ENCODE data around the gene EN2. TPM values are rescaled to one million over a fixed set of nuclear protein-coding genes. Genes with fewer than 3 reads are reported as not detected.

Gene EN2
- total RNA-seq, 2 donors from 2014 or later: 0.27 TPM; not detected in 1

GRCh38 chr7:155497149-155497901 lies 39.4 kb downstream of the EN2 start:
- no peaks in the 10 kb centered on the region for H3K36me3 ChIP-seq
- DNase-seq (ENCODE audit: low spot score): no peak
- no peak for ATAC-seq (ENCODE audit: insufficient number of reproducible peaks, low FRiP score, low read depth)
- no peak for TF ChIP-seq CTCF (IDR thresholded peaks at IDR 0.05)
- no peak overlapping the region for H3K4me3 ChIP-seq
- H3K4me1 ChIP-seq (ENCODE audit: control insufficient read depth in 1 of 2, low read depth in 2 of 2): no peaks in the 10 kb centered on the region
- H3K27ac ChIP-seq: no peak overlapping the region
- peaks cover 5% of the 10 kb centered on the region for H3K27me3 ChIP-seq (replicated peaks; ENCODE audit: insufficient read depth)
- no peaks in the 10 kb centered on the region for H3K9me3 ChIP-seq

GRCh38 chr7:155505422-155505793 lies 47.5 kb downstream of the EN2 start:
- Histone ChIP-seq H3K9me3 (no peaks in the 10 kb centered on the region), H3K4me1 (ENCODE audit: control insufficient read depth in 1 of 2, low read depth in 2 of 2) (no peaks in the 10 kb centered on the region), H3K4me3 (no peak overlapping the region), H3K27ac (no peak overlapping the region), H3K36me3 (no peaks in the 10 kb centered on the region), H3K27me3 (replicated peaks; ENCODE audit: insufficient read depth) (peaks cover 23% of the 10 kb centered on the region)
- no peak for TF ChIP-seq CTCF (IDR thresholded peaks at IDR 0.05)
- DNase-seq (ENCODE audit: low spot score) (no peak), ATAC-seq (ENCODE audit: insufficient number of reproducible peaks, low FRiP score, low read depth) (no peak)

- H3K4me1 ChIP-seq (ENCODE audit: control insufficient read depth in 1 of 2, low read depth in 2 of 2): no peaks in the 10 kb centered on the region
- DNase-seq (ENCODE audit: low spot score) (no peak), ATAC-seq (ENCODE audit: insufficient number of reproducible peaks, low FRiP score, low read depth) (no peak)
- peaks cover 20% of the 10 kb centered on the region for H3K27me3 ChIP-seq (replicated peaks; ENCODE audit: insufficient read depth)
- TF ChIP-seq CTCF (IDR thresholded peaks at IDR 0.05): no peak
- H3K27ac ChIP-seq: no peak overlapping the region
- no peak overlapping the region for H3K4me3 ChIP-seq
- no peaks in the 10 kb centered on the region for H3K9me3 ChIP-seq
- H3K36me3 ChIP-seq: no peaks in the 10 kb centered on the region
These were observed 49.0 kb downstream of the EN2 start for GRCh38 chr7:155506854-155507337.

GRCh38 chr7:155507576-155507975 lies 49.6 kb downstream of the EN2 start:
- Histone ChIP-seq H3K36me3 (no peaks in the 10 kb centered on the region), H3K4me1 (ENCODE audit: control insufficient read depth in 1 of 2, low read depth in 2 of 2) (no peaks in the 10 kb centered on the region), H3K9me3 (no peaks in the 10 kb centered on the region), H3K27ac (no peak overlapping the region), H3K4me3 (no peak overlapping the region), H3K27me3 (replicated peaks; ENCODE audit: insufficient read depth) (peaks cover 20% of the 10 kb centered on the region)
- no peak for ATAC-seq (ENCODE audit: insufficient number of reproducible peaks, low FRiP score, low read depth)
- no peak for DNase-seq (ENCODE audit: low spot score)
- no peak for TF ChIP-seq CTCF (IDR thresholded peaks at IDR 0.05)

- Histone ChIP-seq H3K4me1 (ENCODE audit: control insufficient read depth in 1 of 2, low read depth in 2 of 2) (no peaks in the 10 kb centered on the region), H3K27me3 (replicated peaks; ENCODE audit: insufficient read depth) (peaks cover 20% of the 10 kb centered on the region), H3K36me3 (no peaks in the 10 kb centered on the region), H3K4me3 (no peak overlapping the region), H3K27ac (no peak overlapping the region), H3K9me3 (no peaks in the 10 kb centered on the region)
- DNase-seq (ENCODE audit: low spot score) (no peak), ATAC-seq (ENCODE audit: insufficient number of reproducible peaks, low FRiP score, low read depth) (no peak)
- TF ChIP-seq CTCF (IDR thresholded peaks at IDR 0.05): no peak
These were observed 50.7 kb downstream of the EN2 start for GRCh38 chr7:155508376-155509358.

Data from thoracic aorta (tissue), 2 donors.